Putamen (tissue), 1 donor: ENCODE data around the gene NUDT21.
A peak's percentile ranks its signal among the peaks of the same experiment; 100 is the strongest.
"Not testable (repeated sequence)": the region's sequence is repeated elsewhere in the genome, so short reads cannot be mapped to it uniquely, and the experiment has no call there.

ENCODE experiments used
- DNase-seq: peaks from one replicate; pipeline ENCODE4 v3.0.0-alpha.2; 2016; ENCODE audit warnings: low spot score

NUDT21 gene

GRCh38 chr16:56419740-56420548 is 31.2 kb downstream of the NUDT21 start:
- DNase-seq, result no peak

GRCh38 chr16:56417138-56417537 is 34.0 kb downstream of the NUDT21 start:
- no peak for DNase-seq

- no peak for DNase-seq
Measured at GRCh38 chr16:56415875-56416274, 35.3 kb downstream of the NUDT21 start.

GRCh38 chr16:56414366-56414765 is 36.8 kb downstream of the NUDT21 start:
- DNase-seq, result no peak

GRCh38 chr16:56413381-56413780 is 37.8 kb downstream of the NUDT21 start:
- peak; percentile 72 for DNase-seq

- no peak for DNase-seq
Measured at GRCh38 chr16:56411624-56412023, 39.5 kb downstream of the NUDT21 start.

- no peak for DNase-seq
Measured at GRCh38 chr16:56411123-56411522, 40.0 kb downstream of the NUDT21 start.

GRCh38 chr16:56409195-56409594 is 41.9 kb downstream of the NUDT21 start:
- no peak for DNase-seq

- DNase-seq, result no peak
Measured at GRCh38 chr16:56408379-56409098, 42.6 kb downstream of the NUDT21 start.

- DNase-seq, result no peak
Measured at GRCh38 chr16:56405977-56406672, 45.0 kb downstream of the NUDT21 start.

GRCh38 chr16:56401482-56401881 is 49.6 kb downstream of the NUDT21 start:
- DNase-seq, result no peak

- DNase-seq, result no peak
Measured at GRCh38 chr16:56400458-56400857, 50.7 kb downstream of the NUDT21 start.

GRCh38 chr16:56399486-56399885 is 51.6 kb downstream of the NUDT21 start:
- DNase-seq, result no peak

- no peak for DNase-seq
Measured at GRCh38 chr16:56399047-56399446, 52.1 kb downstream of the NUDT21 start.

GRCh38 chr16:56396724-56397123 is 54.4 kb downstream of the NUDT21 start:
- DNase-seq, result not testable (repeated sequence)

GRCh38 chr16:56389554-56389953 is 61.6 kb downstream of the NUDT21 start:
- DNase-seq, result no peak

GRCh38 chr16:56388209-56388608 is 62.9 kb downstream of the NUDT21 start:
- no peak for DNase-seq

GRCh38 chr16:56387396-56387795 is 63.7 kb downstream of the NUDT21 start:
- DNase-seq, result no peak

- DNase-seq, result no peak
Measured at GRCh38 chr16:56384074-56384721, 66.9 kb downstream of the NUDT21 start.

- no peak for DNase-seq
Measured at GRCh38 chr16:56382901-56383355, 68.2 kb downstream of the NUDT21 start.

- DNase-seq, result no peak
Measured at GRCh38 chr16:56382459-56382858, 68.7 kb downstream of the NUDT21 start.
